Sigmoid colon (tissue), 7 donors: ENCODE data around the gene CDC42BPG. TPM values are rescaled to one million over a fixed set of nuclear protein-coding genes. Genes with fewer than 3 reads are reported as not detected.

Experiments
- DNase-seq: peaks from one replicate; pipeline ENCODE4 v3.0.0-alpha.2; 2019
- H3K27ac ChIP-seq, 4 donors: fragments of 200-600 bp; sonication (generic); one replicate each; pipeline ENCODE4 v1.5.1; 2016 to 2019; ENCODE audit warnings: mild to moderate bottlenecking in 1 of 4
- H3K27me3 ChIP-seq, 3 donors: fragments of 200-600 bp; sonication (generic); one replicate each; pipeline ENCODE4 v1.5.1; 2019; ENCODE audit warnings: mild to moderate bottlenecking in 1 of 3
- H3K36me3 ChIP-seq, 4 donors: fragments of 200-600 bp; sonication (generic); one replicate each; pipeline ENCODE4 v1.5.1; 2016 to 2019
- H3K4me1 ChIP-seq, 4 donors: fragments of 200-600 bp; sonication (generic); one replicate each; pipeline ENCODE4 v1.5.1; 2017 to 2019
- H3K4me3 ChIP-seq, 4 donors: fragments of 200-600 bp; sonication (generic); one replicate each; pipeline ENCODE4 v1.5.1; 2017 to 2019; ENCODE audit warnings: mild to moderate bottlenecking in 2 of 4, moderate library complexity in 1 of 4
- H3K9me3 ChIP-seq, 4 donors: fragments of 200-600 bp in 3 of 4; sonication (generic) in 3 of 4; one replicate each; pipeline versions ENCODE4 v1.5.1 to v1.6.1; 2013 to 2019
- EP300 ChIP-seq, 4 donors: sonication (generic); formaldehyde crosslinking; IDR thresholded peaks; one replicate each; pipeline ENCODE4 v1.6.1; 2017; ENCODE audit warnings: antibody characterized with exemption in 4 of 4
- POLR2A ChIP-seq, 2 donors: fragments of 450-650 bp; IDR thresholded peaks; one replicate each; pipeline ENCODE4 v1.6.1; 2016; ENCODE audit warnings: antibody characterized with exemption in 2 of 2, mild to moderate bottlenecking in 2 of 2, moderate library complexity in 2 of 2
- POLR2AphosphoS5 ChIP-seq, 4 donors: sonication (generic); formaldehyde crosslinking; IDR thresholded peaks; one replicate each; pipeline ENCODE4 v1.6.1; 2017; ENCODE audit warnings: antibody characterized with exemption in 4 of 4
- WGBS, 2 donors: extraction: QIAGEN DNeasy Blood & Tissue Kit; methylation state at CpG; one replicate each; pipeline ENCODE4 v1.1.7; 2013; 5-methylcytosine and 5-hydroxymethylcytosine counted together
- intact Hi-C: fragments of 100-400 bp; cut with DNase I; formaldehyde crosslinking; loops from one replicate; pipeline ENCODE4 v1.15.1; 2023
- polyA plus RNA-seq, 3 donors: library from polyadenylated mRNA; stranded (reverse); fragments of 200-250 nt; gene quantifications; one replicate each; pipeline ENCODE4 v1.2.3, GENCODE V29; 2013
- total RNA-seq, 4 donors: library from RNA; depleted of rRNA; stranded (reverse); fragments of >200 nt; gene quantifications; one replicate each; pipeline ENCODE4 v1.1.0, GENCODE V29; 2016
- TF ChIP-seq, protein P1 (sequence below), 4 experiments: fragments of 450-650 bp in 3 of 4; fragments of 200-600 bp in 1 of 4; IDR thresholded peaks; one replicate each; pipeline ENCODE4 v1.5.1; 2016 to 2019; ENCODE audit warnings: antibody characterized with exemption in 4 of 4, mild to moderate bottlenecking in 3 of 4, moderate library complexity in 2 of 4
- donor health status: healthy with polysubstance abuse.
- donor health status: Bipolar disorder and iron deficiency.
- donor health status: healthy.

The CDC42BPG gene
- total and polyA plus RNA-seq, 7 donors: 0.16 to 39.8 (median 10.3) TPM; not detected in 1

GRCh38 chr11:64803158-64803845 is 41.2 kb downstream of the CDC42BPG start, which contains the start of gene MAP4K2:
Gene MAP4K2 (minus strand): TSS chr11:64803214. CDS start chr11:64803149, 65 bp downstream.
- peak; percentile 97 for DNase-seq
- peaks cover 0 to 28% (median 22%) of the 10 kb centered on the region in 4 donors for H3K4me1 ChIP-seq
- H3K27me3 ChIP-seq: no peaks in the 10 kb centered on the region
- H3K9me3 ChIP-seq: no peaks in the 10 kb centered on the region
- peaks cover 0 to 40% (median 21%) of the 10 kb centered on the region in 4 donors for H3K36me3 ChIP-seq
- TF ChIP-seq POLR2AphosphoS5 (IDR thresholded peaks at IDR 0.05): peak in 3 of 4 donors; percentile 4 to 52 (median 49)
- TF ChIP-seq EP300 (IDR thresholded peaks at IDR 0.05): no peak
- TF ChIP-seq POLR2A (IDR thresholded peaks at IDR 0.05): peak in 1 of 2 donors; percentile 3
- TF ChIP-seq, protein P1, sequence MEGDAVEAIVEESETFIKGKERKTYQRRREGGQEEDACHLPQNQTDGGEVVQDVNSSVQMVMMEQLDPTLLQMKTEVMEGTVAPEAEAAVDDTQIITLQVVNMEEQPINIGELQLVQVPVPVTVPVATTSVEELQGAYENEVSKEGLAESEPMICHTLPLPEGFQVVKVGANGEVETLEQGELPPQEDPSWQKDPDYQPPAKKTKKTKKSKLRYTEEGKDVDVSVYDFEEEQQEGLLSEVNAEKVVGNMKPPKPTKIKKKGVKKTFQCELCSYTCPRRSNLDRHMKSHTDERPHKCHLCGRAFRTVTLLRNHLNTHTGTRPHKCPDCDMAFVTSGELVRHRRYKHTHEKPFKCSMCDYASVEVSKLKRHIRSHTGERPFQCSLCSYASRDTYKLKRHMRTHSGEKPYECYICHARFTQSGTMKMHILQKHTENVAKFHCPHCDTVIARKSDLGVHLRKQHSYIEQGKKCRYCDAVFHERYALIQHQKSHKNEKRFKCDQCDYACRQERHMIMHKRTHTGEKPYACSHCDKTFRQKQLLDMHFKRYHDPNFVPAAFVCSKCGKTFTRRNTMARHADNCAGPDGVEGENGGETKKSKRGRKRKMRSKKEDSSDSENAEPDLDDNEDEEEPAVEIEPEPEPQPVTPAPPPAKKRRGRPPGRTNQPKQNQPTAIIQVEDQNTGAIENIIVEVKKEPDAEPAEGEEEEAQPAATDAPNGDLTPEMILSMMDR (IDR thresholded peaks at IDR 0.05): peak in 1 of 4 experiments; percentile 8
- peak within 1 kb of the TSS; percentile 58 to 80 (median 67) for H3K4me3 ChIP-seq
- WGBS, 2 donors: 1% methylated on average over 58 of the region's 58 CpGs
- intact Hi-C loops: no loop called here
- peak within 1 kb of the TSS; percentile 91 to 94 (median 93) for H3K27ac ChIP-seq

DNA sequence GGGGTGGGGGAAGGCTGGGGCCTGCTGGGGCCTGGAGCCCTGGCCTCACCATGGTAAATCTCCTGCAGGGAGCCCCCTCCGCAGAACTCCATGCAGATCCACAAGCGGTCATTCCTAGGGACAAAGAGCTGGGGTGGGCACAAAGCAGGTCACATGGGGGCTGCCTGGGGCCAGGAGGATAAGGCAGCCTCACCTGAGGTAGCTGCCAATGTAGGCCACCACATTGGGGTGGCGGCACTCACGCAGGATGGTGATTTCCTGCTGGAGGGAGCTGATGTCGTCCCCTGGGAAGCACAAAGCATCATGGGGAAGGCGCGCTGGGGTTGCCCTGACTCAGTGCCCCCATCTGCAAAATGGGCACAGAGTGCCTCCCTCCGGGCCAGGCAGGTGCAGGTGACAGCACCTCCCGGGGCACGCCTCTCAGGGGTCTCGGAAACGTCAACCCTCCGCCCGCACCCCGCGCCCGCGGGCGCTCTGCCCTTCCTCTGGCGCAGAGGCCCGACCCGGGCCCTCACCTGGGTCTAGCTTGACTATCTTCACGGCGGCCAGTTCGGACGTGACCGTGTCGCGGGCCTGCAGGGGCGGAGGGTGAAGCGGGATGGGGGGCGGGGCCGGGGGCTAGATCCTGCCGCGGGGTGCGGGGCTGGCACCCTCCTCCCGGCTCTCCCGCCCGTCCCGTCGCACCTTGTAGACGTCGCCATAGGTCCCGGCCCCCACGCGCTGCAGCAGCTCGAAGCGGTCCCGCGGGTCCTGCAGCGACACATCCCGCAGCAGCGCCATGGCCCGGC is 41.9 kb downstream of the CDC42BPG start:
- TF ChIP-seq POLR2AphosphoS5 (IDR thresholded peaks at IDR 0.05) (peak in 1 of 4 donors; percentile 22), POLR2A (IDR thresholded peaks at IDR 0.05) (no peak)
- no peaks in the 10 kb centered on the region for H3K27me3 ChIP-seq
- peak overlapping the region; percentile 58 to 80 (median 67) for H3K4me3 ChIP-seq
- peaks cover 0 to 27% (median 22%) of the 10 kb centered on the region in 4 donors for H3K4me1 ChIP-seq
- H3K9me3 ChIP-seq: no peaks in the 10 kb centered on the region
- peaks cover 0 to 37% (median 17%) of the 10 kb centered on the region in 4 donors for H3K36me3 ChIP-seq
- peak; percentile 69 for DNase-seq
- intact Hi-C loops: no loop called here
- peak overlapping the region; percentile 91 to 94 (median 93) for H3K27ac ChIP-seq
- 8 to 11% methylated on average over 54 of the region's 54 CpGs for WGBS, 2 donors

DNA sequence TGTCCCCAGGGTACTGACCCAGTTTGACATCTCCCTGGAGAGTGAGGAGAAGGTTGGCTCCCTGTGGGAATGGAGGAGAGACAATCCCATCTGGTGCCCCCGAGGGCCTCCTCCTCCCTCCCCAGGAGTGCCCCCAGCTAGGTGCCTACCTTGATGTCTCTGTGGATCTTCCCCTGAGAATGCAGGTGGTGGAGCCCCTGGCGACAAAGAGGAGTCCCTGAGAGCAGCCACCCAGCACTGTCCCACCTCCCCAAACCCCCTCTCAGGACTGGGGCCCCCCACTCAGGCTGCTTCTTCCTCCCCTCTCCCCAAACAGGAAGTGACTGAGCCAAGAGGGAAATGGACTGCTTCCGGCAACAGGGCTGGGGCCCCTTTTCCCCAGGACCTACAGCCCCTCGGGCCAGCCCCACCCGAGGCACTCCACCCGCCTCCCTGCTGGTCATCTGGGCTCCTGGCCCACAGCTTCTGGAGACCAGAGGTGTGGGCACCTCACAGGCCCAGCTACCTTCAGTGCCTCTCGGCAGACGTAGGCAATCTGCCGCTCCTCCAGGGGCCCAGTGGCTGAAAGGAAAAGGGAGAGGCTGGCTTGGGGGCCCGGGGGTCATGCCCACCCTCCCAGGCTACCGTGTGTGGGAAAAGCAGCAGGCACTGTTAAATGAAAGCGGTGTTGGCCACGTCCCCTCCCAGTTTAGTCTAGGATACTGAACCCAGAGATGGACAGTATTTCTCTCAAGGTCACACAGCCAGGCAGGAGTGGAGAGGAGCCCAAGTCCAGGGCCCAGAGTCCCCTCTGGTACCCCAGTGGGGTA is 42.7 kb downstream of the CDC42BPG start:
- WGBS, 2 donors: 40 to 60% methylated on average over 13 of the region's 13 CpGs
- Histone ChIP-seq H3K4me3 (peak overlapping the region in 2 of 4 donors; percentile 72 to 80), H3K9me3 (no peaks in the 10 kb centered on the region), H3K27ac (peak overlapping the region; percentile 91 to 94 (median 93)), H3K27me3 (no peaks in the 10 kb centered on the region), H3K4me1 (peaks cover 0 to 27% (median 22%) of the 10 kb centered on the region in 4 donors), H3K36me3 (peaks cover 4 to 36% (median 16%) of the 10 kb centered on the region in 4 donors)
- intact Hi-C loops: no loop called here
- peak; percentile 64 for DNase-seq
- TF ChIP-seq, protein P1 (IDR thresholded peaks at IDR 0.05): no peak
- TF ChIP-seq EP300 (IDR thresholded peaks at IDR 0.05) (no peak), POLR2AphosphoS5 (IDR thresholded peaks at IDR 0.05) (no peak), POLR2A (IDR thresholded peaks at IDR 0.05) (no peak)

DNA sequence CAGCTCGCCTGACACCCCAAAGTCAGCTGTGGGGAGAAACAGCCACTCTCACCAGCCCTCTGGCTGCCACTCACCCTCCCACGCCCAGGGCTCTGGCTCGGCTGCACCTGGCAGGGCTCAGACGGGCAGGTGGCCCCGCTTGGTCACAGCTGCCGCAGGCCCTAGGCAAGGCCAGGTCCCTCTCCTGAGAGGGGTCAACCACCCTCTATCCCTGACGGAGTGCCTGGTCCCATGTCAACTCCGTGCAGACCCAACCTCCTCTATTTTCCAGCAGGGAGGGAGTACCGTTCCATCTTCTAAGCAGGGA is 43.3 kb downstream of the CDC42BPG start:
- peak; percentile 63 for DNase-seq
- TF ChIP-seq EP300 (IDR thresholded peaks at IDR 0.05): no peak
- TF ChIP-seq, protein P1 (IDR thresholded peaks at IDR 0.05): no peak
- TF ChIP-seq POLR2AphosphoS5 (IDR thresholded peaks at IDR 0.05): no peak
- TF ChIP-seq POLR2A (IDR thresholded peaks at IDR 0.05): no peak
- intact Hi-C loops: no loop called here
- no peaks in the 10 kb centered on the region for H3K27me3 ChIP-seq
- 67 to 70% methylated on average over 9 of the region's 9 CpGs for WGBS, 2 donors
- H3K4me3 ChIP-seq: no peak overlapping the region
- peak overlapping the region; percentile 91 to 94 (median 93) for H3K27ac ChIP-seq
- no peaks in the 10 kb centered on the region for H3K9me3 ChIP-seq
- H3K36me3 ChIP-seq: peaks cover 4 to 37% (median 16%) of the 10 kb centered on the region in 4 donors
- peaks cover 0 to 27% (median 22%) of the 10 kb centered on the region in 4 donors for H3K4me1 ChIP-seq
